Omental fat pad (tissue), 4 donors: Measurements from ENCODE around the gene PDCL2. TPM values are rescaled to one million over a fixed set of nuclear protein-coding genes. Genes with fewer than 3 reads are reported as not detected.

Experiments
- ATAC-seq: fragments of 150-250 bp; one replicate; pipeline ENCODE4 v1.9.1; 2016; ENCODE audit warnings: mild to moderate bottlenecking, moderate library complexity; ENCODE audit not compliant: low FRiP score
- DNase-seq: peaks from one replicate; pipeline ENCODE4 v3.0.0-alpha.2; 2019; ENCODE audit warnings: low spot score
- total RNA-seq, 4 donors: library from RNA; depleted of rRNA; stranded (reverse); fragments of >200 nt; gene quantifications; one replicate each; pipeline ENCODE4 v1.1.0, GENCODE V29; 2016
- TF ChIP-seq, protein P1 (sequence below), 3 donors: fragments of 450-650 bp; IDR thresholded peaks; one replicate each; pipeline ENCODE4 v1.5.1; 2016 to 2017; ENCODE audit warnings: antibody characterized with exemption in 3 of 3, mild to moderate bottlenecking in 3 of 3, moderate library complexity in 2 of 3

Gene PDCL2
- total RNA-seq, 4 donors from 2014 or later, result not detected

DNA sequence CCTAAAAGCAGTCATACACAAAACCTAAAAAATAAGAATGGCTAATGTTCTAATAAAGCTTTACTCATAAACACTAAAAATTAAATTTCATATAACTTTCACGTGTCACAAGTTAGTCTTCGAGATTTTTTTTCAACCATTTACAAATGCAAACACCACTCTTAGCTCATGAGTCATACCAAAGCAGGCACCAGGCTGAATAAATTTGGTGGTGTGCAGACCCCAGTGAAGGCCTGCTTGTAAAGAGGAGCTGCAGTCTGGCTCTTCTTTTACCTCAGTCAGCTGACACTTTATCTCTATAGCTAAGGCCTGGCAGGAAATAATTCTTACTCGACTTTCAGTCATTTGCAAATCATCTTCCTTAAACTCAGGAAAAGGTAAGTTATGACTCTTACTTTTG lies 82.8 kb downstream of the PDCL2 start:
- DNase-seq (no peak), ATAC-seq (no peak)
- TF ChIP-seq, protein P1, sequence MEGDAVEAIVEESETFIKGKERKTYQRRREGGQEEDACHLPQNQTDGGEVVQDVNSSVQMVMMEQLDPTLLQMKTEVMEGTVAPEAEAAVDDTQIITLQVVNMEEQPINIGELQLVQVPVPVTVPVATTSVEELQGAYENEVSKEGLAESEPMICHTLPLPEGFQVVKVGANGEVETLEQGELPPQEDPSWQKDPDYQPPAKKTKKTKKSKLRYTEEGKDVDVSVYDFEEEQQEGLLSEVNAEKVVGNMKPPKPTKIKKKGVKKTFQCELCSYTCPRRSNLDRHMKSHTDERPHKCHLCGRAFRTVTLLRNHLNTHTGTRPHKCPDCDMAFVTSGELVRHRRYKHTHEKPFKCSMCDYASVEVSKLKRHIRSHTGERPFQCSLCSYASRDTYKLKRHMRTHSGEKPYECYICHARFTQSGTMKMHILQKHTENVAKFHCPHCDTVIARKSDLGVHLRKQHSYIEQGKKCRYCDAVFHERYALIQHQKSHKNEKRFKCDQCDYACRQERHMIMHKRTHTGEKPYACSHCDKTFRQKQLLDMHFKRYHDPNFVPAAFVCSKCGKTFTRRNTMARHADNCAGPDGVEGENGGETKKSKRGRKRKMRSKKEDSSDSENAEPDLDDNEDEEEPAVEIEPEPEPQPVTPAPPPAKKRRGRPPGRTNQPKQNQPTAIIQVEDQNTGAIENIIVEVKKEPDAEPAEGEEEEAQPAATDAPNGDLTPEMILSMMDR (IDR thresholded peaks at IDR 0.05), result no peak

DNA sequence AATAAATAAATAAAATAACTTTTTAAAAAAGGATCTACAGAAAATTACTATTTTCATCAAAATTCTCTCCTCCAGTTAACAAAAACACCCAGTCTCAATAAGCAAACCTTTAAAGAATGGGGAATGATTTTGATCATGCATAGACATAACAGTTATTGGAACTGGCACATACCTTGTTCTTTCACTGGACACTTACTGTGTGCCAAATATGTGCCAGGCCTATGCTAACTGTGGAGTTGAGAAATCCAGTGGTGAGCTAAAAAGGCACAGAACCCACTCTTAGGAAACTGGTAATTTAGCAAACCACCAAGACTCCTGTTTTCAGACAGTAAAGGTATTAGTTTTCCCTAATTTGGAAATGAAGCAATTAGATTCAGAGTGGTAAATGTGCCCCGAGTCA lies 84.4 kb downstream of the PDCL2 start:
- TF ChIP-seq, protein P1 (IDR thresholded peaks at IDR 0.05), result no peak
- ATAC-seq (no peak), DNase-seq (no peak)

Other genes starting within 250 kb of the PDCL2 start
- 10 to 100 TPM in 2 of 4 donors, 1 to 10 TPM in 2; 8.0 to 15.9 (median 9.9) TPM for gene SRD5A3, start 246.0 kb downstream of the PDCL2 start, total RNA-seq
- 100 to 1,000 TPM; 188 to 357 (median 243) TPM for gene TMEM165, start 196.3 kb downstream of the PDCL2 start, total RNA-seq
- gene CLOCK, start 45.3 kb downstream of the PDCL2 start, total RNA-seq, result 10 to 100 TPM; 18.7 to 30.4 (median 27.0) TPM
- gene NMU, start 44.1 kb upstream of the PDCL2 start, total RNA-seq, result not detected
- gene EXOC1L, start 227.5 kb upstream of the PDCL2 start, total RNA-seq, result not detected